ENCODE measurements around the gene SNPH.

SNPH gene

GRCh38 chr20:1304710-1305515 is 38.8 kb downstream of the SNPH start:
- no peak overlapping the region for H3K27ac ChIP-seq
- no peak for DNase-seq (ENCODE audit: low read depth, low spot score)

GRCh38 chr20:1305712-1306111 is 39.6 kb downstream of the SNPH start:
- no peak for DNase-seq (ENCODE audit: low read depth, low spot score)
- H3K27ac ChIP-seq: no peak overlapping the region

- no peak overlapping the region for H3K27ac ChIP-seq
- DNase-seq (ENCODE audit: low read depth, low spot score): no peak
Measured at GRCh38 chr20:1306316-1307135, 40.4 kb downstream of the SNPH start.

- H3K27ac ChIP-seq: no peak overlapping the region
- no peak for DNase-seq (ENCODE audit: low read depth, low spot score)
Measured at GRCh38 chr20:1307171-1307570, 41.1 kb downstream of the SNPH start.

- no peak overlapping the region for H3K27ac ChIP-seq
- DNase-seq (ENCODE audit: low read depth, low spot score): no peak
Measured at GRCh38 chr20:1307571-1307971, 41.5 kb downstream of the SNPH start.

GRCh38 chr20:1308067-1308701 is 42.1 kb downstream of the SNPH start:
- no peak overlapping the region for H3K27ac ChIP-seq
- no peak for DNase-seq (ENCODE audit: low read depth, low spot score)

- no peak for DNase-seq (ENCODE audit: low read depth, low spot score)
- no peak overlapping the region for H3K27ac ChIP-seq
Measured at GRCh38 chr20:1308702-1309095, 42.6 kb downstream of the SNPH start.

- DNase-seq (ENCODE audit: low read depth, low spot score): no peak
- H3K27ac ChIP-seq: no peak overlapping the region
Measured at GRCh38 chr20:1309439-1309847, 43.3 kb downstream of the SNPH start.

GRCh38 chr20:1310071-1310470 is 44.0 kb downstream of the SNPH start:
- no peak overlapping the region for H3K27ac ChIP-seq
- no peak for DNase-seq (ENCODE audit: low read depth, low spot score)

GRCh38 chr20:1310506-1311190 is 44.6 kb downstream of the SNPH start:
- no peak overlapping the region for H3K27ac ChIP-seq
- DNase-seq (ENCODE audit: low read depth, low spot score): no peak

- H3K27ac ChIP-seq: no peak overlapping the region
- no peak for DNase-seq (ENCODE audit: low read depth, low spot score)
Measured at GRCh38 chr20:1312308-1312707, 46.2 kb downstream of the SNPH start.

GRCh38 chr20:1312904-1313235 is 46.8 kb downstream of the SNPH start:
- no peak overlapping the region for H3K27ac ChIP-seq
- no peak for DNase-seq (ENCODE audit: low read depth, low spot score)

- DNase-seq (ENCODE audit: low read depth, low spot score): no peak
- H3K27ac ChIP-seq: no peak overlapping the region
Measured at GRCh38 chr20:1313236-1313964, 47.3 kb downstream of the SNPH start.

GRCh38 chr20:1315804-1316203 is 49.7 kb downstream of the SNPH start:
- no peak overlapping the region for H3K27ac ChIP-seq
- DNase-seq (ENCODE audit: low read depth, low spot score): no peak

- no peak for DNase-seq (ENCODE audit: low read depth, low spot score)
- no peak overlapping the region for H3K27ac ChIP-seq
Measured at GRCh38 chr20:1317545-1318255, 51.6 kb downstream of the SNPH start.

- DNase-seq (ENCODE audit: low read depth, low spot score): no peak
- H3K27ac ChIP-seq: no peak overlapping the region
Measured at GRCh38 chr20:1319051-1319450, 53.0 kb downstream of the SNPH start.

GRCh38 chr20:1319462-1319861 is 53.4 kb downstream of the SNPH start:
- H3K27ac ChIP-seq: no peak overlapping the region
- no peak for DNase-seq (ENCODE audit: low read depth, low spot score)

GRCh38 chr20:1320016-1320415 is 53.9 kb downstream of the SNPH start:
- DNase-seq (ENCODE audit: low read depth, low spot score): no peak

GRCh38 chr20:1320902-1321653 is 55.0 kb downstream of the SNPH start:
- DNase-seq (ENCODE audit: low read depth, low spot score): no peak
- H3K27ac ChIP-seq: no peak overlapping the region

More at GRCh38 chr20:1320016-1320415, 53.9 kb downstream of the SNPH start:
- H3K27ac ChIP-seq: no peak overlapping the region
